GM15510 (cell line): ENCODE measurements around the gene INPP5F.
A peak's percentile ranks its signal among the peaks of the same experiment; 100 is the strongest.

ENCODE experiments used
- POLR2A ChIP-seq: IDR thresholded peaks from 3 replicates; pipeline ENCODE4 v1.6.1; 2011; ENCODE audit warnings: borderline replicate concordance; ENCODE audit not compliant: insufficient read length; ENCODE audit errors: extremely low read depth

The INPP5F gene, protein sequence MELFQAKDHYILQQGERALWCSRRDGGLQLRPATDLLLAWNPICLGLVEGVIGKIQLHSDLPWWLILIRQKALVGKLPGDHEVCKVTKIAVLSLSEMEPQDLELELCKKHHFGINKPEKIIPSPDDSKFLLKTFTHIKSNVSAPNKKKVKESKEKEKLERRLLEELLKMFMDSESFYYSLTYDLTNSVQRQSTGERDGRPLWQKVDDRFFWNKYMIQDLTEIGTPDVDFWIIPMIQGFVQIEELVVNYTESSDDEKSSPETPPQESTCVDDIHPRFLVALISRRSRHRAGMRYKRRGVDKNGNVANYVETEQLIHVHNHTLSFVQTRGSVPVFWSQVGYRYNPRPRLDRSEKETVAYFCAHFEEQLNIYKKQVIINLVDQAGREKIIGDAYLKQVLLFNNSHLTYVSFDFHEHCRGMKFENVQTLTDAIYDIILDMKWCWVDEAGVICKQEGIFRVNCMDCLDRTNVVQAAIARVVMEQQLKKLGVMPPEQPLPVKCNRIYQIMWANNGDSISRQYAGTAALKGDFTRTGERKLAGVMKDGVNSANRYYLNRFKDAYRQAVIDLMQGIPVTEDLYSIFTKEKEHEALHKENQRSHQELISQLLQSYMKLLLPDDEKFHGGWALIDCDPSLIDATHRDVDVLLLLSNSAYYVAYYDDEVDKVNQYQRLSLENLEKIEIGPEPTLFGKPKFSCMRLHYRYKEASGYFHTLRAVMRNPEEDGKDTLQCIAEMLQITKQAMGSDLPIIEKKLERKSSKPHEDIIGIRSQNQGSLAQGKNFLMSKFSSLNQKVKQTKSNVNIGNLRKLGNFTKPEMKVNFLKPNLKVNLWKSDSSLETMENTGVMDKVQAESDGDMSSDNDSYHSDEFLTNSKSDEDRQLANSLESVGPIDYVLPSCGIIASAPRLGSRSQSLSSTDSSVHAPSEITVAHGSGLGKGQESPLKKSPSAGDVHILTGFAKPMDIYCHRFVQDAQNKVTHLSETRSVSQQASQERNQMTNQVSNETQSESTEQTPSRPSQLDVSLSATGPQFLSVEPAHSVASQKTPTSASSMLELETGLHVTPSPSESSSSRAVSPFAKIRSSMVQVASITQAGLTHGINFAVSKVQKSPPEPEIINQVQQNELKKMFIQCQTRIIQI

DNA sequence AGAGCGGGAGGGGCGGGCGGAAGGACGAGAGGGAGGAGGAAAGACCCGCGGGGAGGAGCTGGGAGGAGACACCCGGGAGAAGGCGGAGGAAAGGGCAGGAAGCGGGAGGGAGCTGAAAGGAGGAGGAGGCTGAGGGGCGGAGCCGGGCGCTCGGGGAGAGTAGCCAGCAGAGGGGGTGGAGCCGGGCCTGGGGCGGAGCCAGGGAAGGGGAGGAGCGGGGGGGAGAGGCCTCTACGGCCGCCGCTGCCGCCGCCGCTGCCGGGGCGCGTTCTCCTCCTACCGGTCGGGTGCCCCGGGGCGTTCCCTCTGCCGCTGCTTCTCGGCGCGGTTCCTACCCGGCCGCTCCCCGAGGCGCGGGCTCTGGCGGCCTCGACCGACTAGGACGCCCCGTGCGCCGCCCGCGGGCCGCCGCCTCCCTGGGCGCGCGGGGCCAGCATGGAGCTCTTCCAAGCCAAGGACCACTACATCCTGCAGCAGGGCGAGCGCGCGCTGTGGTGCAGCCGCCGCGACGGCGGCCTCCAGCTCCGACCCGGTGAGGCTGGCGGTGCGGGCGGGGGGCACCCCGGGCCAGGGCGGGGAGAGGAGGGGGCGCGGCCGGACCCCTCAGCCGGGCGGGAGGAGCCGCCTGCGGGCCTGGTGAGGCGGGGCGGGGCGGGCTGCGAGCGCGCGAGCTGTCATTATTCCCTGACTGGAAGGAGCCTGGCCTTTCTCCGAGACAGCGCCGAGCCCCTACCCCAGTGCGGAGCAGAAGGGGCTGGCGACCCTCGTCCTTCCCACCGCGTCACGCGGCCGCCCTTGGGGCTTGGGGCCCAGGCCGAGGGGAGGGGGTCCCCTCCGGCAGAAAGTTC lies at the start of gene INPP5F:
Gene INPP5F (plus strand): TSS at position 223 of the 848 bp plus-strand sequence. CDS start 213 bp downstream, at position 436.
- TF ChIP-seq POLR2A, result peak; percentile 70

DNA sequence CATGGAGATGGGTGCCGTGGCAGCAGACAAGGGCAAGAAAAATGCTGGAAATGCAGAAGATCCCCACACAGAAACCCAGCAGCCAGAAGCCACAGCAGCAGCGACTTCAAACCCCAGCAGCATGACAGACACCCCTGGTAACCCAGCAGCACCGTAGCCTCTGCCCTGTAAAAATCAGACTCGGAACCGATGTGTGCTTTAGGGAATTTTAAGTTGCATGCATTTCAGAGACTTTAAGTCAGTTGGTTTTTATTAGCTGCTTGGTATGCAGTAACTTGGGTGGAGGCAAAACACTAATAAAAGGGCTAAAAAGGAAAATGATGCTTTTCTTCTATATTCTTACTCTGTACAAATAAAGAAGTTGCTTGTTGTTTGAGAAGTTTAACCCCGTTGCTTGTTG lies 48.7 kb upstream of the INPP5F start:
- no peak for TF ChIP-seq POLR2A

DNA sequence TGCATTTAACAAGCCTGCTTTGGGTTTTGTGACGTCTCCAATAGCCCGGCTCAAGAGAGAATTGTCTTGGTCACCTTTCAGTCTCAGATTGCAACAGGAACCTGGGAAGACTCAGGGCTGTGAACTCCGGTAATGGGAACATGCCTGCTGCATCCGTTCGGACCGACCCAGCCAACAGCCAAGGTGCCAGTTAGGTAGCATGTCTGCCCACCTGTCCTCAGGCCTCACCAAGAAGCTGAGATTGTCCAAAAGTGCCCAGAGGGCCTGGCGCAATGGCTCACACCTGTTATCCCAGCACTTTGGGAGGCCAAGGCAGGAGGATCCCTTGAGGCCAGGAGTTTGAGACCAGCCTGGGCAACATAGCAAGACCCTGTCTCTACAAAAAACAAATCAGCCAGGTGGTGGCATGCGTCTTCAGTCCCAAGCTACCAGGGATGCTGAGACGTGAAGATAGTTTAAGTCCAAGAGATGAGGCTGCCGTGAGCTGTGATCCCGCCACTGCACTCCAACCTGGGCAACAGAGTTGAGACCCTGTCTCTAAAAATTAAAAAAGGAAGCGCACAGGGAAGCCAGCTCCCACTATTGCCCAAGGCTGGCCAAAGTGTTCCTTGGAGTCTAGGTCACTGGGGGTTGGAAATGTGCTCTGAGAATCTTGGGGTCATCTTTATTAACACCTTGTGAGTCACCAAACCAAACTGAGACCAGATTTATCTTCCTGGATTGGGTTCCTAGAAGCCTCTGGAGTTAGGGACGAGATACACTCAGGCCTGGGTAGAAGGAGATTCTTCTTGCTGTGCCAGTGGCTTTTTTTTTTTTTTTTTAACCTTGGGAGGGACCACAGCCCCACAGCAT lies 47.7 kb upstream of the INPP5F start:
- no peak for TF ChIP-seq POLR2A

DNA sequence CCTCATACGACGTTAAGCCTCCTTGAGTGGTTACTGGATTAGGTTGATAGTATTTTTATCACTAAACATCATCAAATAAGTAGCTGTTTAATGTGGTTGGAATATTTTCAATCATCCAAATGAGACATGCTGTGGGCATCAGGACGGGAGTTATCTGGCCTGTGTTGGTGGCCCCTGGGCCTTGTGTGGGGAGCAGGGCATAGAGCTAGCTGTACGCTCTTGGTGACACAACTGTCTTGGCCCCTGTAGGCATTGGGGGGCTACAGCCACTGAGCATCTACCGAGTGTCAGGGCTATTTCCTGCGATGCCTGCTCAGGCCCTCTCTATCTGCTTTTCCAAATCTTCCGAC lies 46.4 kb upstream of the INPP5F start:
- no peak for TF ChIP-seq POLR2A

DNA sequence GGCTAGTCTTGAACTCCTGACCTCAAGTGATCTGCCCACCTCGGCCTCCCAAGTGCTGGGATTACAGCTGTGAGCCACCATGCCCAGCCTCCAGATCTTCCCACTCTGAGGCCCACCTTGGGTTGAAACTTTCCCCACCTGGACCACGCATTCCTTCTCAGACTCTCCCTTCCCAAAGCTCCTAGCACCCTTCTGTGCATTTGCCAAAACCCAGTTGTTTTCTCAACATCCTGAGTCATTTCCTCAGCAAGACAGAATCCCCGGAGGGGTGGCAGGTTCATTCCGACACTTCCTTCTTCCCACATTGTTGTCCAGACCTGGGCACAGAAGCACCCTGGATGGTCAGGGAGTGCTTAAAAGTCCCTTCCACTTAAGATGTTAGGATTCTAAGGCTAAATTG lies 45.8 kb upstream of the INPP5F start:
- no peak for TF ChIP-seq POLR2A

DNA sequence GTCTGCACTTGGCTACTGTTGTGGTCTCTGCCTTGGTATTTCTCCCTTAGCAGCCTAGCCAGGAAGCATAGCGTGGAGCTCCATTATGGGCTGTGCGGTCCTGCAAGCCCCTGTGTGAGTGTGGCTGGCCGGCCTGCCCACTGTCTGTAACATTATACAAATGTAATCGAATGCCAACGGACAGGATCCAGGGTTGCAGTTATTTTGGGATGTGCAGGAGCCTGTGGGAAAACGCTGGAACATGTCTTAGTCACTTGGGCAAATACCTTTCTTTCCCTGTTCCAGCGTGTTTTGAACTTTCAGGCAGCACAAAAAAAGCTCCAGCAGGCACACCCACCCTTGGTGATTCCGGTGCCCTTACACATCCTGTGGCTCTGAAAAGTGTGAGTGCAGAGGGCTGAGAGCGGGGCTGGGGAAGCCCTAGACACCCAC lies 45.2 kb upstream of the INPP5F start:
- no peak for TF ChIP-seq POLR2A

DNA sequence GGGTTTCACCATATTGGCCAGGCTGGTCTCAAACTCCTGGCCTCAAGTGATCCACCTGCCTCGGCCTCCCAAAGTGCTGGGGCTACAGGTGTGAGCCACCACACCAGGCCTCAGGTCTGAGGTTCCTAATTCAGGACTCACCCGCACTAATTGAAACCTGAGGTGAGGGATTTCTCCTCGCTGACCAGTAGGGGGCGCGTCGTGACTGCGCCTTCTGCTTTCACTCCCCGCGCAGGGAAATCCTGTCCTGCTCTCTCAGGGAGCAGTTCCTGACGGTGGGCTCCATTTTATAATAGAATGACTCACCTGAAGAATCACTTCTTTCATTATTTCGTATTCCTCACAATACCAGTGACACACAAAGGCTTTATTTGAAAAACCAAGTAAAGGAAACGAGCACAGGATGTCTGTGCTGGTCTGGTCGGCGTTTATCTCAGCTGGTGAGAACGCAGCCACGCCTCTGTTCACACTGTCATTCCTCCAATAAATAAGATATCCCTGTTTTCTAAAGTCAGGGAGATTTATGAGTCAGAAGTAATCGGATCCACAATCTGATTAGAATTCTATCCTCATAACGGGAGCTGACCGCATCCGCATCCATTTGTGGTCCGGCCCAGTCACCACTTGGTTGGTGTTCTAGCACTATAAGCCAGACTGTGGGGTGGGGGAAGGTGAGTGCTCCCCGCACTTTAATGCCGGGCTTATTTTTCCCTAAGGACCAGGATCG lies 39.2 kb upstream of the INPP5F start:
- TF ChIP-seq POLR2A, result no peak

DNA sequence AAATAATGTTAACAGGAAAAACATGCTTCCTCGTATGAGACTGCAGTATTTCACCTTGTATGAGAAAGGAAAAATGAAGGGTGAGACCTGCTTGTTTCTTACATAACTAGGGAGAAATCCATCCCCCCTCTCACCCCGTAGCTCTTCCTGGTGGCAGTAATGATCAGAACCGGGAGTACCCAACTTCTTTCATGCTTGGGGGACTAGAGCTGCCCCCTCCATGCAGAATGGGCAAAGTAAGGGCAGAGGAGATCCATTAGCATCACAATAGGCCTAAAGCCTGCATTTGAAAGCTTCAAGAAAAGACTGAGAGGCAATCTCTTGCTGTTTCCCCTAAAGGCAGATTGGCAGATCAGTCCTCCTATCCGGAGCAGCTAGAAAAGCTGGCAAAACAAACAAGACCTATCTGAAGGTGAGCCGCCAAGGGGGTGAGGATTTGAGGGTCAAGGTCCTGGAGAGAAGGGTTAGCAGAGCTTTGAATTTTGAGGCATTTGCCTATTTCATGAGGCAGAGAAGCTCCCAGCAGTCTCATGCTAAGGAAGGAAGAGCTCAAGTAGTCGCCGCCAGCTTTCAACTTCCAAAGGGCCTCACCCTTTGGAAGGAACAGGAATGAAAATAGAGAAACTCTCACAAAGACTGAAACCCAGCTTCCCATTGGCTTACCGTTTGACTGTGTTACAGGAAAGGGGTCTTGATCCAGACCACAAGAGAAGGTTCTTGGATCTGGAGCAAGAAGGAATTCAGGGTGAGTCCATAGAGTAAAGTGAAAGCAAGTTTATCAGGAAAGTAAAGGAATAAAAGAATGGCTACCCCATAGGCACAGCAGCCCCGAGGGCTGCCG lies 38.4 kb upstream of the INPP5F start:
- no peak for TF ChIP-seq POLR2A

DNA sequence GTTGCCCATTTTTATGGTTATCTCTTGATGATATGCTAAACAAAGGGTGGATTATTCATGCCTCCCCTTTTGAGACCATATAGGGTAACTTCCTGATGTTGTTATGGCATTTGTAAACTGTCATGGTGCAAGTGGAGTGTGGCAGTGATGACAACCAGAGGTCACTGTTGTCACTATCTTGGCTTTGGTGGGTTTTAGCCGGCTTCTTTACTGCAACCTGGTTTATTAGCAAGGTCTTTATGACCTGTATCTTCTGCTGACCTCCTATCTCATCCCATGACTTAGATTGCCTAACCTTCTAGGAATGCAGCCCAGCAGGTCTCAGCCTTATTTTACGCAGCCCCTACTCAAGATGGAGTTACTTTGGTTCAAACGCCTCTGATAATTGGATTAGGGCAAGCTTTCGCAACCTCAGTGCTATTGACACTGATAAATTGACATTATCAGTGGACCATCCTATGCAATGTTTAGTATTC lies 37.8 kb upstream of the INPP5F start:
- TF ChIP-seq POLR2A, result no peak

DNA sequence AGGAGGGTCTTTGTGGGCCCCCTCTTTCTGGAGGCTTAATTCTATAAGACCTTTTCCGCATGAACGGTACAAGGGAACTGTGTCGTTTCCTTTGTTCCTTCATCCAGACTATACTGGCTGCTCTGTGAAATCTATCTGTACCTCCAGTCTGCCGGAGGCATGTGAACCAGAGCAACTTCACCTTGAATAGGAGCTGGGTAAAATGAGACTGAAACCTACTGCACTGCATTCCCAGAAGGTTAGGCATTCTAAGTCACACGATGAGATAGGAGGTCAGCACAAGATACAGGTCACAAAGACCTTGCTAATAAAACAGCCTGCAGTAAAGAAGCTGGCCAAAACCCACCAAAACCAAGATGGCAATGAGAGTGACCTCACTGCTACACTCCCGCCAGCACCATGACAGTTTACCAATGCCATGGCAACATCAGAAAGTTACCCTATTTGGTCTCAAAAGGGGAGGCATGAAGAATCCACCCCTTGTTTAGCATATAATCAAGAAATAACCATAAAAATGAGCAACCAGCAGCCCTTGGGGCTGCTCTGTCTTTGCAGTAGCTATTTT lies 36.8 kb upstream of the INPP5F start:
- TF ChIP-seq POLR2A, result no peak

DNA sequence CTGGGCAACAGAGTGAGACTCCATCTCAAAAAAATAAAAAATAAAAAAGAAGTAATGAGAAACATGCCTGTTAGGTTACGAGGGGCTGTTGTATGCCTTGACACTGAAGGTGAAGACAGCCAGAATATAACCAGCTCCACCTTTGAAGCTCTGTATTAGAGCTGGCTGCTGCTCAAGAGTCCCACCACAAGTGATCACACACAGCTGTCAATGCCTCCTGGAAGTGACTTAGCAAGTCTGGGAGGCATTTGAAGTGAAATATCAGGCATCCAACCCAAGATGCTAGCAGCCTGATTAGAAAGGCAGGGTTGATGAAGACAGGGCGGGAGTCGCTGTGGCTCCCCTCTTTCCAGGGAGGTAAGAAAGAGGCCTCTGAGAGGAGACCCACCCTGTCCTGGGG lies 34.1 kb upstream of the INPP5F start:
- TF ChIP-seq POLR2A, result no peak
